Testis (tissue), 2 donors: ENCODE data around the gene LRP1B.

ENCODE experiments used
- CTCF ChIP-seq, 3 experiments: fragments of 450-650 bp in 2 of 3; fragments of 200-600 bp in 1 of 3; sonication (generic) in 1 of 3; IDR thresholded peaks; one replicate each; pipeline ENCODE4 v1.5.1; 2016 to 2019; ENCODE audit warnings: antibody characterized with exemption in 3 of 3, mild to moderate bottlenecking in 2 of 3, moderate library complexity in 1 of 3
- POLR2A ChIP-seq: fragments of 450-650 bp; IDR thresholded peaks from one replicate; pipeline ENCODE4 v1.6.1; 2017; ENCODE audit warnings: antibody characterized with exemption, mild to moderate bottlenecking, moderate library complexity

- TF ChIP-seq CTCF (IDR thresholded peaks at IDR 0.05) (no peak), POLR2A (no peak)
These were observed 207.2 kb downstream of the LRP1B start for GRCh38 chr2:141923657-141924056.
